Raji (cell line): ENCODE results near the gene ZFYVE26.
"Not testable (repeated sequence)": the region's sequence is repeated elsewhere in the genome, so short reads cannot be mapped to it uniquely, and the experiment has no call there.

Experiments
- POLR2A ChIP-seq: IDR thresholded peaks from 2 replicates; pipeline ENCODE4 v1.6.1; 2011; ENCODE audit warnings: low read depth, low read length, control low read depth; ENCODE audit not compliant: insufficient read depth

The ZFYVE26 gene

GRCh38 chr14:67703997-67704396 lies 112.4 kb downstream of the ZFYVE26 start:
- TF ChIP-seq POLR2A: no peak

- TF ChIP-seq POLR2A: not testable (repeated sequence)
Measured at GRCh38 chr14:67701492-67701891, 114.9 kb downstream of the ZFYVE26 start, which contains the start of gene RDH12. Gene RDH12 (plus strand): TSS chr14:67701886. CDS start chr14:67722643, 20,757 bp downstream.

- TF ChIP-seq POLR2A: no peak
Measured at GRCh38 chr14:67698179-67698578, 118.2 kb downstream of the ZFYVE26 start.

- no peak for TF ChIP-seq POLR2A
Measured at GRCh38 chr14:67697006-67697405, 119.4 kb downstream of the ZFYVE26 start.
